ENCODE data around the gene HBS1L. TPM values are rescaled to one million over a fixed set of nuclear protein-coding genes. Genes with fewer than 3 reads are reported as not detected.

HBS1L gene
- total and polyA plus RNA-seq, 10 of the 15 experiments (the other 5 are each of a cell fraction or from before 2014, with no cell fraction given): 58.7 to 142 (median 78.8) TPM

DNA sequence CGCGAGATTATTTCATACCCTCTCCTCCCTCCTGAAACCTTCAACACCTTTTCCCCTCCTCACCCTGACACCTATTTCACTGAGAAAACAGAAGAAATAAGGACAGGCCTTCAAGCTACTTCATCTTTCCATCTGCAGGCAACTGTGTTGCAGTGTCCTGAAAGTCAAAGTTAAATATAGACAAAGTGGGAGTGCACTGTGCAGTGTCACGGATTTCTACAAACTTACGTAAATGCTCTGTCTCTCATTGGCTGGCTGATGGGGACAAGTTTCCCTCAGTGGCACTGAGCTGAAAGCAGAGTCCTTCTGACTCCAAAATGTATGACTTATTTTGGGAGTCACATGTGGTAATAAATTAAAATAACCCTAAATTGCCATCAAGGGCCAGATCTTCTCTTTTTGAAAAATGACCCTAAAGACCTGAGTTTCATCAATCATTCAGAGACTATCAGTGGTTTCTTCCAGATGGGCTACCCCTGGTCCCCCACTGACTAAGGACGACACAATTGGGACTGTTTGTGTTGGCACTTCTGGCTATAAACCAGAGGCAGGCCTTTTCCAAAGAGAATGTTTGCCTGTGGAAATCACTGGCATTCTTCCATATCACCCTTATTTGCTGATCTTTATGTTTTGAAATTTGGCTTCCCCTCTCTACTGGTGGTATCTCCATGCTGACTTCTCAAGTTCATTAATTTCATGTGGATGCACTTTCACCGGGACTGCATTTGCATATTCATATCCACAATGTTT, 126.3 kb downstream of the HBS1L start (continued):
- no peak for TF ChIP-seq CBX5 (IDR thresholded peaks at IDR 0.05; ENCODE audit: low read depth)
- no peak for TF ChIP-seq STAT1 (conservative IDR thresholded peaks at IDR 0.05)

GRCh38 chr6:134925800-134926199, 128.8 kb downstream of the HBS1L start:
- intact Hi-C loops (cut with micrococcal nuclease; ENCODE audit: unreplicated experiment): no loop called here
- ChIA-PET RAD21 (ENCODE audit: unreplicated experiment) (no interaction called here), SMC1A (ENCODE audit: uncharacterized antibody, unreplicated experiment) (interaction anchor here (1.1 kb wide), 1 partner anchor 15 kb away, joined by 3 read pairs; no protein-coding TSS in a partner anchor), POLR2A (no interaction called here), CTCF (interaction anchor here (4.2 kb wide), 1 partner anchor 15 kb away, joined by 15 read pairs; no protein-coding TSS in a partner anchor)
- no peaks in the 10 kb centered on the region for H3K4me1 ChIP-seq (ENCODE audit: control insufficient read depth, insufficient read depth, low read length)
- in situ Hi-C loops (cut with MboI): no loop called here
- no peak for FAIRE-seq
- no TSS peak for BruUV-seq (replicated peaks)
- ATAC-seq: no peak
- no peak overlapping the region for H2AFZ ChIP-seq (ENCODE audit: control insufficient read depth, low read depth, low read length)
- no peak overlapping the region for H3K4me2 ChIP-seq (ENCODE audit: control insufficient read depth, insufficient read depth)
- H3K4me3 ChIP-seq: no peak overlapping the region
- 67% methylated on average over 3 of the region's 3 CpGs for WGBS (ENCODE audit: insufficient coverage, insufficient replicate concordance, low lambda C conversion rate, missing lambda C conversion rate)
- H3K27me3 ChIP-seq (replicated peaks in 1 of 2; ENCODE audit: control insufficient read depth in 2 of 2, insufficient read depth in 2 of 2, low read length in 1 of 2): no peaks in the 10 kb centered on the region
- H3K36me3 ChIP-seq (ENCODE audit: control insufficient read depth in 2 of 2, insufficient read depth in 2 of 2, low read length in 1 of 2): no peaks in the 10 kb centered on the region
- no peak overlapping the region for H3K9ac ChIP-seq (ENCODE audit: control insufficient read depth, insufficient read depth, low read length)
- no peak overlapping the region for H3K27ac ChIP-seq (ENCODE audit: control insufficient read depth, insufficient read depth)
- H4K20me1 ChIP-seq (ENCODE audit: control insufficient read depth, insufficient read depth): no peaks in the 10 kb centered on the region
- no peak for DNase-seq (ENCODE audit: low read depth, low spot score)
- no peaks in the 10 kb centered on the region for H3K9me3 ChIP-seq (replicated peaks; ENCODE audit: control insufficient read depth, insufficient read depth, low read length)
- no peaks in the 10 kb centered on the region for H3K79me2 ChIP-seq (ENCODE audit: control insufficient read depth, insufficient read depth, low read length)
- TF ChIP-seq CREB1 (IDR thresholded peaks at IDR 0.05; ENCODE audit: low read depth) (no peak), POLR2AphosphoS5 (IDR thresholded peaks at IDR 0.05; ENCODE audit: low read length) (no peak), HSF1 (IDR thresholded peaks at IDR 0.05; ENCODE audit: low read depth, low read length) (no peak), KDM1A (IDR thresholded peaks at IDR 0.05; ENCODE audit: borderline replicate concordance) (no peak), NRF1 (conservative IDR thresholded peaks at IDR 0.05; ENCODE audit: low read depth, low read length) (no peak), IRF4 (IDR thresholded peaks at IDR 0.05; ENCODE audit: low read depth, low read length) (no peak), HDGF (IDR thresholded peaks at IDR 0.05) (no peak), ZNF24 (IDR thresholded peaks at IDR 0.05) (no peak), CEBPB (IDR thresholded peaks at IDR 0.05; ENCODE audit: borderline replicate concordance in 1 of 2, low read depth in 2 of 2, low read length in 2 of 2) (no peak), EP300 (IDR thresholded peaks at IDR 0.05; ENCODE audit: borderline replicate concordance in 1 of 2, control insufficient read depth in 1 of 2, low read depth in 2 of 2, low read length in 2 of 2) (no peak), JUNB (IDR thresholded peaks at IDR 0.05) (no peak)
- TF ChIP-seq, protein P1, sequence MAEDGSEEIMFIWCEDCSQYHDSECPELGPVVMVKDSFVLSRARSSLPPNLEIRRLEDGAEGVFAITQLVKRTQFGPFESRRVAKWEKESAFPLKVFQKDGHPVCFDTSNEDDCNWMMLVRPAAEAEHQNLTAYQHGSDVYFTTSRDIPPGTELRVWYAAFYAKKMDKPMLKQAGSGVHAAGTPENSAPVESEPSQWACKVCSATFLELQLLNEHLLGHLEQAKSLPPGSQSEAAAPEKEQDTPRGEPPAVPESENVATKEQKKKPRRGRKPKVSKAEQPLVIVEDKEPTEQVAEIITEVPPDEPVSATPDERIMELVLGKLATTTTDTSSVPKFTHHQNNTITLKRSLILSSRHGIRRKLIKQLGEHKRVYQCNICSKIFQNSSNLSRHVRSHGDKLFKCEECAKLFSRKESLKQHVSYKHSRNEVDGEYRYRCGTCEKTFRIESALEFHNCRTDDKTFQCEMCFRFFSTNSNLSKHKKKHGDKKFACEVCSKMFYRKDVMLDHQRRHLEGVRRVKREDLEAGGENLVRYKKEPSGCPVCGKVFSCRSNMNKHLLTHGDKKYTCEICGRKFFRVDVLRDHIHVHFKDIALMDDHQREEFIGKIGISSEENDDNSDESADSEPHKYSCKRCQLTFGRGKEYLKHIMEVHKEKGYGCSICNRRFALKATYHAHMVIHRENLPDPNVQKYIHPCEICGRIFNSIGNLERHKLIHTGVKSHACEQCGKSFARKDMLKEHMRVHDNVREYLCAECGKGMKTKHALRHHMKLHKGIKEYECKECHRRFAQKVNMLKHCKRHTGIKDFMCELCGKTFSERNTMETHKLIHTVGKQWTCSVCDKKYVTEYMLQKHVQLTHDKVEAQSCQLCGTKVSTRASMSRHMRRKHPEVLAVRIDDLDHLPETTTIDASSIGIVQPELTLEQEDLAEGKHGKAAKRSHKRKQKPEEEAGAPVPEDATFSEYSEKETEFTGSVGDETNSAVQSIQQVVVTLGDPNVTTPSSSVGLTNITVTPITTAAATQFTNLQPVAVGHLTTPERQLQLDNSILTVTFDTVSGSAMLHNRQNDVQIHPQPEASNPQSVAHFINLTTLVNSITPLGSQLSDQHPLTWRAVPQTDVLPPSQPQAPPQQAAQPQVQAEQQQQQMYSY (CRISPR knock-in tag; IDR thresholded peaks at IDR 0.05): no peak
- TF ChIP-seq, protein P2, sequence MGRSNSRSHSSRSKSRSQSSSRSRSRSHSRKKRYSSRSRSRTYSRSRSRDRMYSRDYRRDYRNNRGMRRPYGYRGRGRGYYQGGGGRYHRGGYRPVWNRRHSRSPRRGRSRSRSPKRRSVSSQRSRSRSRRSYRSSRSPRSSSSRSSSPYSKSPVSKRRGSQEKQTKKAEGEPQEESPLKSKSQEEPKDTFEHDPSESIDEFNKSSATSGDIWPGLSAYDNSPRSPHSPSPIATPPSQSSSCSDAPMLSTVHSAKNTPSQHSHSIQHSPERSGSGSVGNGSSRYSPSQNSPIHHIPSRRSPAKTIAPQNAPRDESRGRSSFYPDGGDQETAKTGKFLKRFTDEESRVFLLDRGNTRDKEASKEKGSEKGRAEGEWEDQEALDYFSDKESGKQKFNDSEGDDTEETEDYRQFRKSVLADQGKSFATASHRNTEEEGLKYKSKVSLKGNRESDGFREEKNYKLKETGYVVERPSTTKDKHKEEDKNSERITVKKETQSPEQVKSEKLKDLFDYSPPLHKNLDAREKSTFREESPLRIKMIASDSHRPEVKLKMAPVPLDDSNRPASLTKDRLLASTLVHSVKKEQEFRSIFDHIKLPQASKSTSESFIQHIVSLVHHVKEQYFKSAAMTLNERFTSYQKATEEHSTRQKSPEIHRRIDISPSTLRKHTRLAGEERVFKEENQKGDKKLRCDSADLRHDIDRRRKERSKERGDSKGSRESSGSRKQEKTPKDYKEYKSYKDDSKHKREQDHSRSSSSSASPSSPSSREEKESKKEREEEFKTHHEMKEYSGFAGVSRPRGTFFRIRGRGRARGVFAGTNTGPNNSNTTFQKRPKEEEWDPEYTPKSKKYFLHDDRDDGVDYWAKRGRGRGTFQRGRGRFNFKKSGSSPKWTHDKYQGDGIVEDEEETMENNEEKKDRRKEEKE (IDR thresholded peaks at IDR 0.05): no peak

Data from GM12878 (cell line).